Hippocampal formation (tissue), 2 donors: ENCODE measurements around the gene PDHX.
"Not testable (repeated sequence)": the region's sequence is repeated elsewhere in the genome, so short reads cannot be mapped to it uniquely, and the experiment has no call there.

Experiments
- DNase-seq, 2 donors: peaks; one replicate each; lab custom pipeline; 2025; lab: John Stamatoyannopoulos, UW

Gene PDHX

GRCh38 chr11:34916015-34916842, at the start of gene PDHX, which contains the start of gene APIP:
Gene PDHX (plus strand): TSS chr11:34916618. CDS start chr11:34916656, 38 bp downstream.
Gene APIP (minus strand): TSS chr11:34916379. CDS start chr11:34916284, 95 bp downstream.
- peak; percentile 91 to 97 for DNase-seq

GRCh38 chr11:34869425-34869824, 47.0 kb upstream of the PDHX start:
- DNase-seq = no peak

GRCh38 chr11:34870548-34871196, 45.7 kb upstream of the PDHX start:
- no peak for DNase-seq

- DNase-seq = no peak
Measured at GRCh38 chr11:34874202-34874601, 42.2 kb upstream of the PDHX start.

GRCh38 chr11:34877375-34877975, 38.9 kb upstream of the PDHX start:
- no peak for DNase-seq

- no peak for DNase-seq
Measured at GRCh38 chr11:34881900-34882299, 34.5 kb upstream of the PDHX start.

- DNase-seq = no peak
Measured at GRCh38 chr11:34886609-34887008, 29.8 kb upstream of the PDHX start.

GRCh38 chr11:34887260-34887659, 29.2 kb upstream of the PDHX start:
- no peak for DNase-seq

- DNase-seq = no peak
Measured at GRCh38 chr11:34890089-34890488, 26.3 kb upstream of the PDHX start.

- peak in 1 of 2 donors; percentile 77 for DNase-seq
Measured at GRCh38 chr11:34890812-34891211, 25.6 kb upstream of the PDHX start.

GRCh38 chr11:34891611-34892010, 24.8 kb upstream of the PDHX start:
- DNase-seq = no peak

- DNase-seq = peak in 1 of 2 donors; percentile 24
Measured at GRCh38 chr11:34893416-34893815, 23.0 kb upstream of the PDHX start.

GRCh38 chr11:34896191-34896590, 20.2 kb upstream of the PDHX start:
- not testable (repeated sequence) for DNase-seq

- DNase-seq = no peak
Measured at GRCh38 chr11:34897171-34897870, 19.1 kb upstream of the PDHX start.

GRCh38 chr11:34898474-34898873, 17.9 kb upstream of the PDHX start:
- DNase-seq = no peak

GRCh38 chr11:34899633-34900016, 16.8 kb upstream of the PDHX start:
- DNase-seq = no peak

- no peak for DNase-seq
Measured at GRCh38 chr11:34904421-34904955, 11.9 kb upstream of the PDHX start.

- no peak for DNase-seq
Measured at GRCh38 chr11:34905666-34906065, 10.8 kb upstream of the PDHX start.

GRCh38 chr11:34907934-34908593, 8.4 kb upstream of the PDHX start:
- DNase-seq = no peak

GRCh38 chr11:34909415-34909814, 7.0 kb upstream of the PDHX start:
- DNase-seq = no peak

- no peak for DNase-seq
Measured at GRCh38 chr11:34909955-34910354, 6.5 kb upstream of the PDHX start.
